H1 (cell line): Measurements from ENCODE around the gene SLC39A13. TPM values are rescaled to one million over a fixed set of nuclear protein-coding genes. Genes with fewer than 3 reads are reported as not detected.
A peak's percentile ranks its signal among the peaks of the same experiment; 100 is the strongest.

Source experiments
- CTCF ChIA-PET: fragments of 300-600 bp; sonication (Branson Sonifier 250); formaldehyde crosslinking; loops from one replicate; lab custom pipeline; 2021; ENCODE audit not compliant: partially characterized antibody; lab: Charles Lee
- POLR2A ChIA-PET: fragments of 300-600 bp; sonication (Branson Sonifier 250); formaldehyde crosslinking; loops from one replicate; lab custom pipeline; 2021; ENCODE audit warnings: inconsistent platforms; ENCODE audit not compliant: partially characterized antibody; lab: Charles Lee
- DNase-seq, 2 experiments: peaks; one replicate each; pipeline versions ENCODE4 v3.0.0 to v3.0.0-alpha.2; 2010 to 2022; ENCODE audit warnings: low spot score in 2 of 2, low read depth in 1 of 2, mixed read lengths in 1 of 2
- FAIRE-seq: peaks from 2 replicates; lab custom pipeline; 2011; peaks lifted over from hg19 to GRCh38; lab: Jason Lieb, UNC
- H2AFZ ChIP-seq: 2 replicates; pipeline ENCODE4 v1.8.1; 2012; ENCODE audit warnings: low read length, inconsistent platforms
- H2AK5ac ChIP-seq: 2 replicates; pipeline ENCODE4 v1.6.1; 2013; ENCODE audit warnings: low read depth, low read length
- H2BK120ac ChIP-seq: replicated peaks from 2 replicates; pipeline ENCODE3; 2013; ENCODE audit warnings: low read depth, low read length, inconsistent platforms
- H2BK12ac ChIP-seq: 2 replicates; pipeline ENCODE4 v1.6.1; 2013; ENCODE audit warnings: low read depth, low read length
- H2BK15ac ChIP-seq: 2 replicates; pipeline ENCODE4 v1.6.1; 2013; ENCODE audit warnings: low read length
- H2BK20ac ChIP-seq: 2 replicates; pipeline ENCODE4 v1.6.1; 2013; ENCODE audit warnings: low read length
- H2BK5ac ChIP-seq: 2 replicates; pipeline ENCODE4 v1.6.1; 2013; ENCODE audit warnings: low read depth, low read length
- H3K14ac ChIP-seq: 2 replicates; pipeline ENCODE4 v1.6.1; 2013; ENCODE audit warnings: inconsistent platforms; ENCODE audit not compliant: insufficient read length
- H3K18ac ChIP-seq: 2 replicates; pipeline ENCODE4 v1.6.1; 2013; ENCODE audit warnings: low read length; ENCODE audit errors: extremely low read depth
- H3K23ac ChIP-seq: 2 replicates; pipeline ENCODE4 v1.6.1; 2013; ENCODE audit warnings: inconsistent platforms; ENCODE audit not compliant: insufficient read length
- H3K23me2 ChIP-seq: 2 replicates; pipeline ENCODE4 v1.6.1; 2013; ENCODE audit warnings: low read depth, low read length
- H3K27ac ChIP-seq: 2 replicates; pipeline ENCODE4 v1.6.1; 2011; ENCODE audit warnings: low read depth, low read length, inconsistent platforms
- H3K27me3 ChIP-seq, 4 experiments: replicated peaks in 1 of 4; 1 replicate in 1 of 4; 2 replicates in 3 of 4; pipeline versions ENCODE4 v1.6.1 to v1.8.1; 2011 to 2013; ENCODE audit warnings: low read length in 3 of 4, mild to moderate bottlenecking in 3 of 4, inconsistent platforms in 2 of 4, mixed read lengths in 2 of 4, moderate library complexity in 1 of 4; ENCODE audit not compliant: control insufficient read depth in 3 of 4, insufficient read depth in 3 of 4; ENCODE audit errors: extremely low read depth in 1 of 4
- H3K36me3 ChIP-seq, 4 experiments: 2 replicates each; pipeline versions ENCODE4 v1.6.1 to v1.8.1; 2011 to 2013; ENCODE audit warnings: mild to moderate bottlenecking in 4 of 4, low read length in 3 of 4, moderate library complexity in 2 of 4, control low read depth in 1 of 4, inconsistent platforms in 1 of 4; ENCODE audit not compliant: insufficient read depth in 4 of 4, control insufficient read depth in 2 of 4
- H3K4ac ChIP-seq: replicated peaks from 2 replicates; pipeline ENCODE3; 2013; ENCODE audit warnings: low read length, low read depth, mixed read lengths, inconsistent platforms; ENCODE audit not compliant: insufficient read length
- H3K4me1 ChIP-seq, 4 experiments: replicated peaks in 1 of 4; 1 replicate in 1 of 4; 2 replicates in 3 of 4; pipeline versions ENCODE4 v1.6.1 to v1.8.1; 2011 to 2013; ENCODE audit warnings: low read length in 3 of 4, inconsistent platforms in 2 of 4, mixed read lengths in 1 of 4; ENCODE audit not compliant: insufficient read depth in 4 of 4, control insufficient read depth in 3 of 4
- H3K4me2 ChIP-seq, 2 experiments: 2 replicates each; pipeline versions ENCODE4 v1.6.1 to v1.8.1; 2011 to 2013; ENCODE audit warnings: low read depth in 2 of 2, low read length in 2 of 2, control low read depth in 1 of 2, inconsistent platforms in 1 of 2, mild to moderate bottlenecking in 1 of 2; ENCODE audit not compliant: insufficient read depth in 1 of 2
- H3K4me3 ChIP-seq, 4 experiments: fragments of 200-600, 300-600 bp in 1 of 4; sonication (generic), shearing (Covaris generic), sonication (Bioruptor Twin) in 1 of 4; 2 replicates each; pipeline versions ENCODE4 v1.5.1 to v1.8.1; 2011 to 2016; ENCODE audit warnings: low read length in 4 of 4, low read depth in 3 of 4, control low read depth in 2 of 4, inconsistent platforms in 2 of 4, mild to moderate bottlenecking in 2 of 4, mixed read lengths in 1 of 4, moderate library complexity in 1 of 4; ENCODE audit not compliant: insufficient read depth in 2 of 4; ENCODE audit errors: extremely low read depth in 1 of 4
- H3K56ac ChIP-seq: replicated peaks from 2 replicates; pipeline ENCODE3; 2013; ENCODE audit warnings: low read depth, mild to moderate bottlenecking, mixed read lengths, low read length, inconsistent platforms; ENCODE audit not compliant: insufficient read length
- H3K79me1 ChIP-seq: 2 replicates; pipeline ENCODE4 v1.6.1; 2013; ENCODE audit warnings: low read depth, low read length, control low read depth
- H3K79me2 ChIP-seq, 2 experiments: 2 replicates each; pipeline versions ENCODE4 v1.6.1 to v1.8.1; 2012 to 2013; ENCODE audit warnings: low read length in 2 of 2, mild to moderate bottlenecking in 2 of 2, inconsistent platforms in 1 of 2; ENCODE audit not compliant: insufficient read depth in 2 of 2, control insufficient read depth in 1 of 2
- H3K9ac ChIP-seq, 4 experiments: replicated peaks in 1 of 4; 1 replicate in 1 of 4; 2 replicates in 3 of 4; pipeline versions ENCODE4 v1.6.1 to v1.8.1; 2011 to 2013; ENCODE audit warnings: low read depth in 3 of 4, low read length in 3 of 4, control low read depth in 2 of 4, mild to moderate bottlenecking in 2 of 4, moderate library complexity in 2 of 4, inconsistent platforms in 1 of 4; ENCODE audit errors: extremely low read depth in 1 of 4
- H3K9me3 ChIP-seq, 2 experiments: 2 replicates each; pipeline versions ENCODE4 v1.6.1 to v1.8.1; 2012 to 2013; ENCODE audit warnings: mild to moderate bottlenecking in 2 of 2, moderate library complexity in 2 of 2, control low read depth in 1 of 2, inconsistent platforms in 1 of 2, low read depth in 1 of 2, low read length in 1 of 2, mixed read lengths in 1 of 2; ENCODE audit not compliant: insufficient read depth in 2 of 2
- H4K20me1 ChIP-seq, 2 experiments: replicated peaks in 1 of 2; 2 replicates each; pipeline versions ENCODE3 to v1.8.1; 2011 to 2013; ENCODE audit warnings: inconsistent platforms in 2 of 2, low read length in 2 of 2, mild to moderate bottlenecking in 1 of 2; ENCODE audit not compliant: insufficient read depth in 2 of 2, control insufficient read depth in 1 of 2
- H4K5ac ChIP-seq: 2 replicates; pipeline ENCODE4 v1.6.1; 2013; ENCODE audit warnings: low read length, low read depth, mixed read lengths, inconsistent platforms; ENCODE audit not compliant: insufficient read length
- H4K8ac ChIP-seq: 2 replicates; pipeline ENCODE4 v1.8.0; 2013; ENCODE audit warnings: mild to moderate bottlenecking, moderate library complexity, low read length, inconsistent platforms; ENCODE audit not compliant: insufficient read depth; ENCODE audit errors: extremely low read depth
- H4K91ac ChIP-seq: replicated peaks from 2 replicates; pipeline ENCODE3; 2013; ENCODE audit warnings: low read length, mixed read lengths, inconsistent platforms; ENCODE audit not compliant: insufficient read length
- CHD1 ChIP-seq: IDR thresholded peaks from 2 replicates; pipeline ENCODE4 v1.6.1; 2012; ENCODE audit warnings: low read depth, low read length, improper control_type of control experiment
- CREB1 ChIP-seq: IDR thresholded peaks from 2 replicates; pipeline ENCODE4 v1.6.1; 2012; ENCODE audit warnings: inconsistent platforms
- GABPA ChIP-seq: IDR thresholded peaks from 2 replicates; pipeline ENCODE4 v1.6.1; 2011; ENCODE audit warnings: mild to moderate bottlenecking, low read length, moderate library complexity, borderline replicate concordance; ENCODE audit not compliant: insufficient read depth
- KDM1A ChIP-seq: fragments of 200-600, 300-600 bp; sonication (generic); IDR thresholded peaks from 2 replicates; pipeline ENCODE4 v1.7.1; 2016; ENCODE audit warnings: mild to moderate bottlenecking, low read length, borderline replicate concordance
- KDM4A ChIP-seq: IDR thresholded peaks from one replicate; pipeline ENCODE4 v1.7.1; 2012; ENCODE audit warnings: low read depth, mild to moderate bottlenecking, moderate library complexity, low read length, inconsistent platforms; ENCODE audit not compliant: severe bottlenecking
- NRF1 ChIP-seq: IDR thresholded peaks from 2 replicates; pipeline ENCODE4 v1.6.1; 2011; ENCODE audit warnings: mild to moderate bottlenecking, low read depth, low read length, improper control_type of control experiment
- POLR2A ChIP-seq, 2 experiments: IDR thresholded peaks; 1 replicate in 1 of 2; 2 replicates in 1 of 2; pipeline ENCODE4 v1.6.1; 2011; ENCODE audit warnings: low read depth in 2 of 2, low read length in 2 of 2, mild to moderate bottlenecking in 2 of 2; ENCODE audit errors: control extremely low read depth in 1 of 2
- POLR2AphosphoS5 ChIP-seq: IDR thresholded peaks from 2 replicates; pipeline ENCODE4 v1.6.1; 2011; ENCODE audit warnings: low read depth, low read length
- RBBP5 ChIP-seq: IDR thresholded peaks from 2 replicates; pipeline ENCODE4 v1.7.1; 2012; ENCODE audit warnings: low read depth, mild to moderate bottlenecking, inconsistent platforms, low read length, moderate library complexity, borderline replicate concordance
- RXRA ChIP-seq: IDR thresholded peaks from 2 replicates; pipeline ENCODE4 v1.6.1; 2011; ENCODE audit warnings: low read depth, mild to moderate bottlenecking, low read length, moderate library complexity; ENCODE audit not compliant: insufficient read depth
- SIX5 ChIP-seq: IDR thresholded peaks from 2 replicates; pipeline ENCODE4 v1.6.1; 2011; ENCODE audit warnings: mild to moderate bottlenecking, low read depth, low read length
- TCF12 ChIP-seq: IDR thresholded peaks from 2 replicates; pipeline ENCODE4 v1.6.1; 2011; ENCODE audit warnings: low read depth, mild to moderate bottlenecking, low read length
- WGBS, 2 experiments: shearing (Covaris generic) in 1 of 2; methylation state at CpG; one replicate each; pipeline versions ENCODE4 v1.1.6 to v1.1.7; 2013 to 2015; ENCODE audit warnings: low lambda C conversion rate in 2 of 2, mixed read lengths in 2 of 2, inconsistent platforms in 1 of 2, low coverage in 1 of 2, missing lambda C conversion rate in 1 of 2; ENCODE audit not compliant: insufficient replicate concordance in 2 of 2, insufficient coverage in 1 of 2, insufficient read length in 1 of 2; ENCODE audit errors: extremely low coverage in 1 of 2, missing lambda C conversion rate in 1 of 2; 5-methylcytosine and 5-hydroxymethylcytosine counted together
- polyA plus RNA-seq, 7 experiments: library from polyadenylated mRNA; depleted of rRNA in 3 of 7; stranded (reverse) in 5 of 7; unstranded in 2 of 7; fragments of >200 nt in 5 of 7; fragments of 200-250 nt in 2 of 7; gene quantifications; 1 replicate in 5 of 7; 2 replicates in 1 of 7; 4 replicates in 1 of 7; pipeline versions ENCODE4 v1.2.1 to v1.2.3, GENCODE V29; 2011 to 2013; ENCODE audit warnings: missing spikeins in 2 of 7, mixed read lengths in 2 of 7
- total RNA-seq: library from RNA; stranded (reverse); fragmentation: NEBNext Ultra II Directional; extraction: Animal tissue kit (Norgen Biotek cat#: 25700); gene quantifications from 2 replicates; pipeline ENCODE4 v1.2.1, GENCODE V29; 2021

The SLC39A13 gene
- total and polyA plus RNA-seq, 2 of the 8 experiments (the other 6 are each of a cell fraction or from before 2014, with no cell fraction given): 23.2 to 30.0 TPM

DNA sequence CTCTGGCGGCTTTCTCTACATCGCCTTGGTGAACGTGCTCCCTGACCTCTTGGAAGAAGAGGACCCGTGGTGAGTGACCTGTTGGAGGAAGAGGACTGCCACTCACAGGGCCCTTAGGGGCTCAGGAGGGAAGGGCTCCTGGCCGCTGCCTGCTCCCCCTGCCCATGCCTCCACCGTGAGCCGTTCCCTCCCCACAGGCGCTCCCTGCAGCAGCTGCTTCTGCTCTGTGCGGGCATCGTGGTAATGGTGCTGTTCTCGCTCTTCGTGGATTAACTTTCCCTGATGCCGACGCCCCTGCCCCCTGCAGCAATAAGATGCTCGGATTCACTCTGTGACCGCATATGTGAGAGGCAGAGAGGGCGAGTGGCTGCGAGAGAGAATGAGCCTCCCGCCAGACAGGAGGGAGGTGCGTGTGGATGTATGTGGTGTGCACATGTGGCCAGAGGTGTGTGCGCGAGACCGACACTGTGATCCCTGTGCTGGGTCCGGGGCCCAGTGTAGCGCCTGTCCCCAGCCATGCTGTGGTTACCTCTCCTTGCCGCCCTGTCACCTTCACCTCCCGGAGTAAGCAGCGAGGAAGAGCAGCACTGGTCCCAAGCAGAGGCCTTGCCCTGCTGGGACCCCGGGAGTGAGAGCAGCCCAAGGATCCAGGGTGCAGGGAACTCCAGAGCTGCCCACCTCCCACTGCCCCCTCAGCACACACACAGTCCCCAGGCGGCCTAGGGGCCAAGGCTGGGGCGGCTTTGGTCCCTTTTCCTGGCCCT is 6.9 kb downstream of the SLC39A13 start:
- H3K23me2 ChIP-seq: no peaks in the 10 kb centered on the region
- no peaks in the 10 kb centered on the region for H3K27me3 ChIP-seq
- no peaks in the 10 kb centered on the region for H3K79me1 ChIP-seq
- no peak for FAIRE-seq
- H3K79me2 ChIP-seq: no peaks in the 10 kb centered on the region
- H3K9ac ChIP-seq: no peak overlapping the region
- H2BK12ac ChIP-seq: no peak overlapping the region
- peaks cover 0 to 2% (median 0%) of the 10 kb centered on the region in 4 experiments; a peak in 2 of 7 replicates for H3K4me1 ChIP-seq
- H2BK5ac ChIP-seq: peak overlapping the region; percentile 21; the same call in 1 of the 2 replicates
- H4K5ac ChIP-seq: no peak overlapping the region
- no peak overlapping the region for H3K14ac ChIP-seq
- H4K91ac ChIP-seq: no peak overlapping the region
- H2AK5ac ChIP-seq: no peak overlapping the region
- POLR2A ChIA-PET: interaction anchor here (0.5 to 12.8 kb wide), 9 partner anchors 8 to 200 kb away, joined by 3 to 140 read pairs (median 4); partner anchors contain the start of genes DDB2 and PSMC3
- no peak for DNase-seq
- H3K4ac ChIP-seq: no peak overlapping the region
- no peak overlapping the region for H2AFZ ChIP-seq
- no peak overlapping the region for H3K23ac ChIP-seq
- no peak overlapping the region for H2BK15ac ChIP-seq
- no peak overlapping the region for H3K4me2 ChIP-seq
- no peak overlapping the region for H2BK120ac ChIP-seq
- H2BK20ac ChIP-seq: no peak overlapping the region
- TF ChIP-seq CHD1 (no peak), NRF1 (no peak), SIX5 (no peak), KDM4A (no peak), POLR2AphosphoS5 (peak; percentile 39; the same call in 1 of the 2 replicates), CREB1 (no peak), KDM1A (no peak), RXRA (no peak), POLR2A (IDR thresholded peaks at IDR 0.05; ENCODE audit: control extremely low read depth in 1 of 2, low read depth in 2 of 2, low read length in 2 of 2) (peak in 1 of 2 experiments; percentile 34; a peak in 1 of 3 replicates), TCF12 (no peak), GABPA (no peak), RBBP5 (no peak)
- 92% methylated on average over 28 of the region's 31 CpGs; no CpG with 5 or more reads in 1 of the 2 experiments for WGBS, 2 experiments
- H3K4me3 ChIP-seq: no peak overlapping the region
- no peak overlapping the region; the same call in 1 of the 2 replicates for H4K8ac ChIP-seq
- CTCF ChIA-PET: interaction anchor here (0.6 to 1.2 kb wide), 5 partner anchors 8 to 131 kb away, joined by 3 to 4 read pairs (median 3); no protein-coding TSS in a partner anchor
- no peaks in the 10 kb centered on the region for H3K9me3 ChIP-seq
- peaks cover 0 to 15% of the 10 kb centered on the region in 2 experiments for H4K20me1 ChIP-seq
- H3K56ac ChIP-seq: no peak overlapping the region
- peaks cover 10 to 23% (median 18%) of the 10 kb centered on the region in 4 experiments; a peak in 6 of 8 replicates for H3K36me3 ChIP-seq
- H3K18ac ChIP-seq: no peak overlapping the region
- no peak overlapping the region for H3K27ac ChIP-seq
